HCT116 (cell line): ENCODE results near the gene SEMA4F. TPM values are rescaled to one million over a fixed set of nuclear protein-coding genes. Genes with fewer than 3 reads are reported as not detected.

Experiments used
- ATAC-seq: fragments of 200-7000 bp; cut with Tn5 transposase; 2 replicates; pipeline ENCODE4 v1.9.1; 2020; ENCODE audit warnings: mild to moderate bottlenecking, moderate library complexity
- BruUV-seq: library from RNA; stranded (reverse); fragments of 400-500 nt; replicated peaks from 2 replicates; lab custom pipeline; 2021; lab: Mats Ljungman, UMichigan
- CTCF ChIA-PET: fragments of 300-600 bp; sonication (Branson Sonifier 250); formaldehyde crosslinking; loops from one replicate; lab custom pipeline; 2021; ENCODE audit warnings: antibody characterized with exemption; lab: Charles Lee
- POLR2A ChIA-PET: fragments of 300-600, 350-600 bp; sonication (Branson Sonifier 250); formaldehyde crosslinking; loops from one replicate; lab custom pipeline; 2021; ENCODE audit warnings: antibody characterized with exemption; lab: Charles Lee
- RAD21 ChIA-PET, 2 experiments: fragments of 300-600 bp; sonication (Branson Sonifier 250); formaldehyde crosslinking; loops; one replicate each; lab custom pipeline; 2023; ENCODE audit warnings: low total read pairs in 2 of 2; ENCODE audit not compliant: uncharacterized antibody in 2 of 2, unreplicated experiment in 2 of 2, low non-redundant PET in 1 of 2; lab: Charles Lee
- DNase-seq: peaks from one replicate; pipeline ENCODE4 v3.0.0-alpha.2; 2010; ENCODE audit warnings: low read depth, low spot score
- H2AFZ ChIP-seq: fragments of 200-600 bp; shearing (Covaris generic), sonication (generic); 2 replicates; pipeline ENCODE4 v1.6.1; 2017; ENCODE audit warnings: low read depth, mixed run types, mixed read lengths, antibody characterized with exemption, low read length; ENCODE audit not compliant: poor library complexity, severe bottlenecking
- H3K27ac ChIP-seq: 2 replicates; pipeline ENCODE4 v1.5.1; 2012; ENCODE audit warnings: low read depth, low read length
- H3K27me3 ChIP-seq: fragments of 200-600 bp; sonication (generic); 2 replicates; pipeline ENCODE4 v1.6.1; 2016; ENCODE audit warnings: mixed run types, low read length, mixed read lengths; ENCODE audit not compliant: insufficient read depth
- H3K36me3 ChIP-seq, 2 experiments: fragments of 200-500 bp in 1 of 2; fragments of 200-600 bp in 1 of 2; sonication (Bioruptor generic) in 1 of 2; sonication (generic) in 1 of 2; 2 replicates each; pipeline versions ENCODE4 v1.5.1 to v1.6.1; 2014 to 2016; ENCODE audit warnings: low read length in 2 of 2, inconsistent platforms in 1 of 2, mixed read lengths in 1 of 2, mixed run types in 1 of 2; ENCODE audit not compliant: insufficient read depth in 2 of 2, control insufficient read depth in 1 of 2
- H3K4me1 ChIP-seq, 2 experiments: fragments of 200-600 bp in 1 of 2; sonication (generic) in 1 of 2; 2 replicates each; pipeline versions ENCODE4 v1.5.1 to v1.6.1; 2012 to 2017; ENCODE audit warnings: low read length in 2 of 2, inconsistent platforms in 1 of 2, mild to moderate bottlenecking in 1 of 2, mixed read lengths in 1 of 2, mixed run types in 1 of 2, moderate library complexity in 1 of 2; ENCODE audit not compliant: insufficient read depth in 2 of 2, control insufficient read depth in 1 of 2
- H3K4me2 ChIP-seq: fragments of 200-600 bp; sonication (generic); 2 replicates; pipeline ENCODE4 v1.6.1; 2017; ENCODE audit warnings: mixed run types, low read length, mixed read lengths
- H3K4me3 ChIP-seq, 2 experiments: fragments of 200-600 bp in 1 of 2; sonication (generic) in 1 of 2; replicated peaks in 1 of 2; 2 replicates each; pipeline ENCODE4 v1.5.1; 2011 to 2016; ENCODE audit warnings: low read length in 2 of 2, control low read depth in 1 of 2, low read depth in 1 of 2, mild to moderate bottlenecking in 1 of 2, mixed read lengths in 1 of 2, mixed run types in 1 of 2
- H3K79me2 ChIP-seq: fragments of 200-600 bp; sonication (generic); 2 replicates; pipeline ENCODE4 v1.6.1; 2017; ENCODE audit warnings: mild to moderate bottlenecking, mixed run types, low read length, moderate library complexity, mixed read lengths; ENCODE audit not compliant: insufficient read depth
- H3K9ac ChIP-seq: fragments of 200-600 bp; sonication (generic); 2 replicates; pipeline ENCODE4 v1.6.1; 2016; ENCODE audit warnings: low read length, mixed read lengths
- H3K9me2 ChIP-seq: fragments of 200-600 bp; sonication (generic), shearing (Covaris generic); 2 replicates; pipeline ENCODE4 v1.6.1; 2017; ENCODE audit warnings: mixed run types, mild to moderate bottlenecking, moderate library complexity; ENCODE audit not compliant: insufficient read depth
- H3K9me3 ChIP-seq, 2 experiments: fragments of 200-500 bp in 1 of 2; fragments of 200-600 bp in 1 of 2; sonication (Bioruptor generic) in 1 of 2; sonication (generic) in 1 of 2; 2 replicates each; pipeline ENCODE4 v1.6.1; 2014 to 2017; ENCODE audit warnings: low read length in 2 of 2, mixed read lengths in 2 of 2, inconsistent platforms in 1 of 2, low read depth in 1 of 2, mild to moderate bottlenecking in 1 of 2, mixed run types in 1 of 2, moderate library complexity in 1 of 2; ENCODE audit not compliant: control insufficient read depth in 1 of 2, insufficient read depth in 1 of 2
- H4K20me1 ChIP-seq: fragments of 200-600 bp; sonication (generic), shearing (Covaris generic); 2 replicates; pipeline ENCODE4 v1.6.1; 2017; ENCODE audit warnings: mixed run types, mild to moderate bottlenecking, moderate library complexity; ENCODE audit not compliant: insufficient read depth
- ATF3 ChIP-seq: IDR thresholded peaks from 2 replicates; pipeline ENCODE4 v1.6.1; 2012
- CBX3 ChIP-seq: IDR thresholded peaks from 2 replicates; pipeline ENCODE4 v1.6.1; 2012; ENCODE audit warnings: low read depth
- ELF1 ChIP-seq: IDR thresholded peaks from 2 replicates; pipeline ENCODE4 v1.6.1; 2012; ENCODE audit warnings: low read depth, borderline replicate concordance
- RAD21 ChIP-seq: IDR thresholded peaks from 2 replicates; pipeline ENCODE4 v1.6.1; 2012; ENCODE audit warnings: low read depth, mild to moderate bottlenecking
- REST ChIP-seq: IDR thresholded peaks from 2 replicates; pipeline ENCODE4 v1.6.1; 2012; ENCODE audit warnings: low read depth
- SIN3A ChIP-seq: IDR thresholded peaks from 2 replicates; pipeline ENCODE4 v1.6.1; 2012; ENCODE audit warnings: low read depth
- SRF ChIP-seq: IDR thresholded peaks from 2 replicates; pipeline ENCODE4 v1.6.1; 2012; ENCODE audit warnings: low read depth
- ZBTB33 ChIP-seq: IDR thresholded peaks from 2 replicates; pipeline ENCODE4 v1.6.1; 2011; ENCODE audit warnings: mild to moderate bottlenecking, low read length, moderate library complexity; ENCODE audit not compliant: insufficient replicate concordance; ENCODE audit errors: extremely low read depth
- ZFX ChIP-seq: fragments of 450-650 bp; IDR thresholded peaks from 2 replicates; pipeline ENCODE4 v1.6.1; 2017
- ZNF274 ChIP-seq: fragments of 200-500 bp; sonication (Bioruptor generic); IDR thresholded peaks from 2 replicates; pipeline ENCODE4 v1.6.1; 2014; ENCODE audit warnings: mild to moderate bottlenecking, low read depth, low read length, inconsistent platforms
- intact Hi-C: fragments of 100-400 bp; cut with micrococcal nuclease; formaldehyde crosslinking; loops from 2 replicates; pipeline ENCODE4 v1.10.0; 2022
- total RNA-seq: library from RNA; stranded (reverse); gene quantifications from one replicate; pipeline ENCODE4 v1.2.1, GENCODE V29; 2021; ENCODE audit not compliant: unreplicated experiment

The SEMA4F gene
- total RNA-seq, 1 experiment from 2014 or later: 12.3 TPM

GRCh38 chr2:74694281-74694680, 40.2 kb downstream of the SEMA4F start:
- no peak overlapping the region for H2AFZ ChIP-seq
- intact Hi-C loops: loop anchor here (10.0 kb wide), 1 partner anchor 361 kb away; no protein-coding TSS in a partner anchor
- DNase-seq: no peak
- H3K4me2 ChIP-seq: no peak overlapping the region
- TF ChIP-seq ZFX: no peak
- no peak for TF ChIP-seq SRF
- no peak for TF ChIP-seq ZBTB33
- no peak for TF ChIP-seq SIN3A
- TF ChIP-seq CBX3: no peak
- no peak for TF ChIP-seq REST
- TF ChIP-seq ZNF274: no peak
- TF ChIP-seq ATF3: no peak
- TF ChIP-seq ELF1: no peak
- no peak for TF ChIP-seq RAD21
- no peak overlapping the region for H3K9ac ChIP-seq
- RAD21 ChIA-PET: no interaction called here
- no peaks in the 10 kb centered on the region for H3K79me2 ChIP-seq
- ATAC-seq: no peak
- POLR2A ChIA-PET: interaction anchor here (0.6 kb wide), 1 partner anchor 177 kb away, joined by 4 read pairs; no protein-coding TSS in a partner anchor
- no peaks in the 10 kb centered on the region for H3K4me1 ChIP-seq
- H3K36me3 ChIP-seq: no peaks in the 10 kb centered on the region
- no peaks in the 10 kb centered on the region for H3K9me2 ChIP-seq
- H4K20me1 ChIP-seq: no peaks in the 10 kb centered on the region
- no peaks in the 10 kb centered on the region for H3K27me3 ChIP-seq
- BruUV-seq: no TSS peak
- CTCF ChIA-PET: interaction anchor here (1.1 kb wide), 1 partner anchor 182 kb away, joined by 3 read pairs; no protein-coding TSS in a partner anchor
- H3K4me3 ChIP-seq: no peak overlapping the region
- H3K27ac ChIP-seq: no peak overlapping the region
- no peaks in the 10 kb centered on the region for H3K9me3 ChIP-seq
